Tibial nerve (tissue), 3 donors: ENCODE results near the gene SCN2B.

Source experiments
- POLR2A ChIP-seq, 2 donors: fragments of 450-650 bp; IDR thresholded peaks; one replicate each; pipeline ENCODE4 v1.6.1; 2017; ENCODE audit warnings: antibody characterized with exemption in 2 of 2, mild to moderate bottlenecking in 2 of 2, moderate library complexity in 2 of 2
- TF ChIP-seq, protein P1 (sequence below), 5 experiments: fragments of 200-600 bp in 3 of 5; fragments of 450-650 bp in 2 of 5; sonication (generic) in 3 of 5; IDR thresholded peaks; one replicate each; pipeline ENCODE4 v1.5.1; 2016 to 2019; ENCODE audit warnings: antibody characterized with exemption in 5 of 5, mild to moderate bottlenecking in 3 of 5, moderate library complexity in 2 of 5

DNA sequence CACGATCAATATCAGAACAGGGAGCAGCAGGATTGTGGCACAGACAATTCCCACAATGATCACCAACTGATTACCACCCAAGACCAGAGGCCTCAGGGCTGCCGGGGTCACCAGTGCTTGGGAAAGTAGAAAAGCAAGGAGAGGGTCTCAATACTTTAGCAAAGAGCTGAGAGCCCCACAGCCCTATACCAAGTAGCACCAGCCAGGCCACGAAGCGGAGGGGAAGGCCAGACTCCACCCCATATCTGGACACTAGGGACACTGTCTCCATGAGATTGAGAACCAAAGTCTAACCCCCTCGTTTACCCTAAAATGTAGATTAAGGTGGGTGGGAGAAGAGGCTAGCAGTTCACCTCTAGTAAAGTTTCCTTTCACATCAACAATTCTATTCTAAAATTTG lies 24.1 kb upstream of the SCN2B start:
- TF ChIP-seq, protein P1, sequence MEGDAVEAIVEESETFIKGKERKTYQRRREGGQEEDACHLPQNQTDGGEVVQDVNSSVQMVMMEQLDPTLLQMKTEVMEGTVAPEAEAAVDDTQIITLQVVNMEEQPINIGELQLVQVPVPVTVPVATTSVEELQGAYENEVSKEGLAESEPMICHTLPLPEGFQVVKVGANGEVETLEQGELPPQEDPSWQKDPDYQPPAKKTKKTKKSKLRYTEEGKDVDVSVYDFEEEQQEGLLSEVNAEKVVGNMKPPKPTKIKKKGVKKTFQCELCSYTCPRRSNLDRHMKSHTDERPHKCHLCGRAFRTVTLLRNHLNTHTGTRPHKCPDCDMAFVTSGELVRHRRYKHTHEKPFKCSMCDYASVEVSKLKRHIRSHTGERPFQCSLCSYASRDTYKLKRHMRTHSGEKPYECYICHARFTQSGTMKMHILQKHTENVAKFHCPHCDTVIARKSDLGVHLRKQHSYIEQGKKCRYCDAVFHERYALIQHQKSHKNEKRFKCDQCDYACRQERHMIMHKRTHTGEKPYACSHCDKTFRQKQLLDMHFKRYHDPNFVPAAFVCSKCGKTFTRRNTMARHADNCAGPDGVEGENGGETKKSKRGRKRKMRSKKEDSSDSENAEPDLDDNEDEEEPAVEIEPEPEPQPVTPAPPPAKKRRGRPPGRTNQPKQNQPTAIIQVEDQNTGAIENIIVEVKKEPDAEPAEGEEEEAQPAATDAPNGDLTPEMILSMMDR (IDR thresholded peaks at IDR 0.05), result no peak
- TF ChIP-seq POLR2A (IDR thresholded peaks at IDR 0.05), result no peak
